GM23338 (cell line): ENCODE results near the gene KCNN2. TPM values are rescaled to one million over a fixed set of nuclear protein-coding genes. Genes with fewer than 3 reads are reported as not detected.
A peak's percentile ranks its signal among the peaks of the same experiment; 100 is the strongest.

Source experiments
- ATAC-seq: fragments of 200-7000 bp; cut with Tn5 transposase; 3 replicates; pipeline ENCODE4 v1.9.1; 2020
- DNase-seq: peaks from one replicate; pipeline ENCODE4 v3.0.0-alpha.2; 2015; ENCODE audit warnings: low spot score
- H2AFZ ChIP-seq: fragments of 200-600 bp; sonication (generic); 2 replicates; pipeline ENCODE4 v1.8.0; 2016; ENCODE audit warnings: antibody characterized with exemption, mild to moderate bottlenecking, moderate library complexity
- H3F3A ChIP-seq: fragments of 200-600 bp; sonication (generic); replicated peaks from 2 replicates; pipeline ENCODE4 v1.8.0; 2017; ENCODE audit warnings: antibody characterized with exemption, mixed run types, low read depth
- H3K27ac ChIP-seq: fragments of 200-600 bp; sonication (generic); 2 replicates; pipeline ENCODE4 v1.6.1; 2016; ENCODE audit warnings: low read depth
- H3K27me3 ChIP-seq: fragments of 200-600 bp; sonication (generic); 2 replicates; pipeline ENCODE4 v1.8.0; 2016; ENCODE audit warnings: mild to moderate bottlenecking, mixed run types, moderate library complexity; ENCODE audit not compliant: insufficient read depth
- H3K36me3 ChIP-seq: fragments of 200-600 bp; sonication (generic); 2 replicates; pipeline ENCODE4 v1.8.0; 2016; ENCODE audit warnings: mild to moderate bottlenecking; ENCODE audit not compliant: insufficient read depth
- H3K4me1 ChIP-seq: fragments of 200-600 bp; sonication (generic); 2 replicates; pipeline ENCODE4 v1.8.0; 2016; ENCODE audit warnings: mild to moderate bottlenecking, moderate library complexity; ENCODE audit not compliant: insufficient read depth
- H3K4me2 ChIP-seq: fragments of 200-600 bp; sonication (generic); 2 replicates; pipeline ENCODE4 v1.7.1; 2017; ENCODE audit warnings: mixed run types
- H3K4me3 ChIP-seq: fragments of 200-600 bp; sonication (generic); 2 replicates; pipeline ENCODE4 v1.6.1; 2016; ENCODE audit warnings: mixed run types
- H3K79me2 ChIP-seq: fragments of 200-600 bp; sonication (generic); replicated peaks from 2 replicates; pipeline ENCODE4 v1.8.0; 2017; ENCODE audit warnings: mild to moderate bottlenecking; ENCODE audit not compliant: insufficient read depth
- H3K9me2 ChIP-seq: fragments of 200-600 bp; sonication (generic); 2 replicates; pipeline ENCODE4 v1.8.0; 2017; ENCODE audit not compliant: insufficient read depth
- H4K20me1 ChIP-seq: fragments of 200-600 bp; sonication (generic); replicated peaks from 2 replicates; pipeline ENCODE4 v1.8.0; 2017; ENCODE audit warnings: mild to moderate bottlenecking; ENCODE audit not compliant: insufficient read depth
- H3K27ac Mint-ChIP-seq: 2 replicates; pipeline ENCODE4 v1.8.0; 2020; ENCODE audit warnings: inconsistent platforms, mild to moderate bottlenecking, moderate library complexity, mixed read lengths
- H3K27me3 Mint-ChIP-seq: 3 replicates; pipeline ENCODE4 v1.8.0; 2022; ENCODE audit warnings: low read depth, mild to moderate bottlenecking, moderate library complexity, mixed read lengths, inconsistent platforms; ENCODE audit not compliant: insufficient read depth, poor library complexity
- H3K36me3 Mint-ChIP-seq: 3 replicates; pipeline ENCODE4 v1.8.0; 2021; ENCODE audit warnings: low read depth, mild to moderate bottlenecking, inconsistent platforms, moderate library complexity, mixed read lengths
- H3K4me1 Mint-ChIP-seq: 3 replicates; pipeline ENCODE4 v1.8.0; 2020; ENCODE audit warnings: mild to moderate bottlenecking, inconsistent platforms, mixed read lengths
- H3K4me3 Mint-ChIP-seq: 3 replicates; pipeline ENCODE4 v1.8.0; 2021; ENCODE audit warnings: moderate library complexity, mild to moderate bottlenecking, inconsistent platforms, mixed read lengths
- H3K9me3 Mint-ChIP-seq: 3 replicates; pipeline ENCODE4 v1.8.0; 2020; ENCODE audit warnings: moderate library complexity, mild to moderate bottlenecking, inconsistent platforms, mixed read lengths
- CTCF ChIP-seq, 2 experiments: fragments of 200-600 bp in 1 of 2; sonication (generic) in 1 of 2; conservative IDR thresholded peaks; 2 replicates each; pipeline versions ENCODE4 v1.5.1 to v1.6.1; 2016 to 2017; ENCODE audit warnings: antibody characterized with exemption in 2 of 2, low read depth in 2 of 2, mild to moderate bottlenecking in 2 of 2, moderate library complexity in 1 of 2
- ETS1 ChIP-seq: IDR thresholded peaks from 2 replicates; pipeline ENCODE4 v1.6.1; 2016; ENCODE audit warnings: antibody characterized with exemption
- EZH2 ChIP-seq: fragments of 200-600 bp; sonication (generic); IDR thresholded peaks from one replicate; pipeline ENCODE4 v1.8.0; 2017; ENCODE audit warnings: antibody characterized with exemption, mild to moderate bottlenecking, low read depth; ENCODE audit not compliant: unreplicated experiment
- EZH2phosphoT487 ChIP-seq: fragments of 200-600 bp; sonication (generic); IDR thresholded peaks from one replicate; pipeline ENCODE4 v1.8.1; 2018; ENCODE audit warnings: antibody characterized with exemption; ENCODE audit not compliant: unreplicated experiment
- POLR2AphosphoS5 ChIP-seq: IDR thresholded peaks from 2 replicates; pipeline ENCODE4 v1.6.1; 2016; ENCODE audit warnings: antibody characterized with exemption, low read depth
- ZNF114 ChIP-seq: fragments of 250-450 bp; sonication (Bioruptor Pico); IDR thresholded peaks from 2 replicates; pipeline ENCODE4 v1.5.0; 2020; ENCODE audit warnings: mild to moderate bottlenecking, moderate library complexity
- ZNF462 ChIP-seq: fragments of 250-450 bp; sonication (Bioruptor Pico); IDR thresholded peaks from 2 replicates; pipeline ENCODE4 v1.5.0; 2020; ENCODE audit warnings: mild to moderate bottlenecking, moderate library complexity
- polyA plus RNA-seq: library from polyadenylated mRNA; unstranded; fragments of >200 nt; fragmentation: Nextera tagmentation; extraction: Ambion mirVana; gene quantifications from 2 replicates; pipeline ENCODE4 v1.2.1, GENCODE V29; 2016
- total RNA-seq: library from RNA; depleted of rRNA; stranded (reverse); fragments of >200 nt; shearing (Covaris generic); gene quantifications from 2 replicates; pipeline ENCODE4 v1.2.3, GENCODE V29; 2014
- TF ChIP-seq, protein P1 (sequence below): IDR thresholded peaks from one replicate; pipeline ENCODE4 v1.6.1; 2018; ENCODE audit warnings: antibody characterized with exemption; ENCODE audit not compliant: unreplicated experiment

The KCNN2 gene
- total and polyA plus RNA-seq, 2 experiments from 2014 or later = 14.7 to 15.9 TPM

- no peak for TF ChIP-seq ZNF462 (CRISPR knock-in tag)
These were observed 138.9 kb downstream of the KCNN2 start (continued) for GRCh38 chr5:114500756-114501155.

DNA sequence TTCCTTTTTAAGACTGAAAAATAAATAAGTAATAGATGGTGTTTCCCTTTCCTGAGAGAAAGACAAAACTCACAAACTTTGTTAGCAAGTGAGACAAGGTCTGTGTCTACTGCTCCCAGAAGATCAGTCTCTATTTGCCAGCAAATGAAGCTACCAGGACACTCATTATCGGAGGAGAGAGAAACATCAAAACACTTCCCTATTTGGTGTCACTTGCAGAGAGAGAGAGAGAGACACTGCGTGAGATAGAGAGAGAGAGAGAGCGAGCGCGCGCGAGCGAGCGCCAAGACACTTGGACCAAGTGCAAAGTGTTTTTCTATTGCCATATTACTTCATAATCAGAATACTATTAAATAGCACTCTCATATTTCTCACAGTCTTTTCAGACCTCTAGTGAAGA is 142.7 kb downstream of the KCNN2 start:
- no peak overlapping the region for H2AFZ ChIP-seq
- H3K4me1 ChIP-seq = peaks cover 5% of the 10 kb centered on the region; the same call in 1 of the 2 replicates
- H3K27me3 Mint-ChIP-seq = no peaks in the 10 kb centered on the region

DNA sequence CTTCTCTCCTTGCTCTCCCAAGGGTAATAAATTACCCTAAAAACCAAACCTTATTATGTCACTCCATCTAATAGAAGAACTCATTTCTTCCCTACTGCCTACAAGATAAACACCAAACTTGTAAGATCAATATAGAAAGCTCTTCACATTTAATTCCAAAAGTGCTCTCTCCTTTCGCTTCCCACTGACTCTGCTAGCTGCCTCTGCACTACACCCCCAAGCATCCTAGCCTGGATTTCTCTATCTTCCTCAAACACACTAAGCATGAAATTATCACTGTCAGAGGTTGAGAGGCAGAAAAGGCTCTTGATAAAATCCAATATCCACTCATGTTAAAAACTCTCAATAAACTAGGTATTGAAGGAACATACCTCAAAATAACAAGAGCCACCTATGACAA is 162.4 kb downstream of the KCNN2 start:
- H3K27me3 ChIP-seq = no peaks in the 10 kb centered on the region
- H3K4me3 ChIP-seq = no peak overlapping the region
- ATAC-seq (no peak), DNase-seq (no peak)
- no peak overlapping the region for H3K4me2 ChIP-seq
- no peaks in the 10 kb centered on the region for H3K9me2 ChIP-seq
- H2AFZ ChIP-seq = no peak overlapping the region
- Mint-ChIP-seq H3K27ac (no peak overlapping the region), H3K4me1 (no peaks in the 10 kb centered on the region), H3K9me3 (no peaks in the 10 kb centered on the region), H3K27me3 (no peaks in the 10 kb centered on the region), H3K36me3 (no peaks in the 10 kb centered on the region), H3K4me3 (no peak overlapping the region)
- H3K79me2 ChIP-seq = no peaks in the 10 kb centered on the region
- no peaks in the 10 kb centered on the region for H4K20me1 ChIP-seq
- no peaks in the 10 kb centered on the region for H3K4me1 ChIP-seq
- no peaks in the 10 kb centered on the region for H3F3A ChIP-seq
- no peak overlapping the region for H3K27ac ChIP-seq
- no peaks in the 10 kb centered on the region for H3K36me3 ChIP-seq
- no peak for TF ChIP-seq CTCF (conservative IDR thresholded peaks at IDR 0.05; ENCODE audit: low read depth in 2 of 2)
- TF ChIP-seq EZH2phosphoT487 = no peak
- TF ChIP-seq ZNF114 (CRISPR knock-in tag) = no peak
- TF ChIP-seq POLR2AphosphoS5 = no peak
- TF ChIP-seq, protein P1, sequence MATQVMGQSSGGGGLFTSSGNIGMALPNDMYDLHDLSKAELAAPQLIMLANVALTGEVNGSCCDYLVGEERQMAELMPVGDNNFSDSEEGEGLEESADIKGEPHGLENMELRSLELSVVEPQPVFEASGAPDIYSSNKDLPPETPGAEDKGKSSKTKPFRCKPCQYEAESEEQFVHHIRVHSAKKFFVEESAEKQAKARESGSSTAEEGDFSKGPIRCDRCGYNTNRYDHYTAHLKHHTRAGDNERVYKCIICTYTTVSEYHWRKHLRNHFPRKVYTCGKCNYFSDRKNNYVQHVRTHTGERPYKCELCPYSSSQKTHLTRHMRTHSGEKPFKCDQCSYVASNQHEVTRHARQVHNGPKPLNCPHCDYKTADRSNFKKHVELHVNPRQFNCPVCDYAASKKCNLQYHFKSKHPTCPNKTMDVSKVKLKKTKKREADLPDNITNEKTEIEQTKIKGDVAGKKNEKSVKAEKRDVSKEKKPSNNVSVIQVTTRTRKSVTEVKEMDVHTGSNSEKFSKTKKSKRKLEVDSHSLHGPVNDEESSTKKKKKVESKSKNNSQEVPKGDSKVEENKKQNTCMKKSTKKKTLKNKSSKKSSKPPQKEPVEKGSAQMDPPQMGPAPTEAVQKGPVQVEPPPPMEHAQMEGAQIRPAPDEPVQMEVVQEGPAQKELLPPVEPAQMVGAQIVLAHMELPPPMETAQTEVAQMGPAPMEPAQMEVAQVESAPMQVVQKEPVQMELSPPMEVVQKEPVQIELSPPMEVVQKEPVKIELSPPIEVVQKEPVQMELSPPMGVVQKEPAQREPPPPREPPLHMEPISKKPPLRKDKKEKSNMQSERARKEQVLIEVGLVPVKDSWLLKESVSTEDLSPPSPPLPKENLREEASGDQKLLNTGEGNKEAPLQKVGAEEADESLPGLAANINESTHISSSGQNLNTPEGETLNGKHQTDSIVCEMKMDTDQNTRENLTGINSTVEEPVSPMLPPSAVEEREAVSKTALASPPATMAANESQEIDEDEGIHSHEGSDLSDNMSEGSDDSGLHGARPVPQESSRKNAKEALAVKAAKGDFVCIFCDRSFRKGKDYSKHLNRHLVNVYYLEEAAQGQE = no peak
- no peak for TF ChIP-seq ETS1

More for the DNA sequence above, 142.7 kb downstream of the KCNN2 start:
- Histone ChIP-seq H3K4me3 (no peak overlapping the region), H3K9me2 (no peaks in the 10 kb centered on the region), H3K36me3 (no peaks in the 10 kb centered on the region), H3K79me2 (no peaks in the 10 kb centered on the region), H3F3A (no peaks in the 10 kb centered on the region), H3K27me3 (no peaks in the 10 kb centered on the region), H3K4me2 (no peak overlapping the region), H3K27ac (no peak overlapping the region), H4K20me1 (no peaks in the 10 kb centered on the region)
- no peaks in the 10 kb centered on the region for H3K36me3 Mint-ChIP-seq
- no peaks in the 10 kb centered on the region for H3K9me3 Mint-ChIP-seq
- no peak overlapping the region for H3K27ac Mint-ChIP-seq
- peaks cover 5% of the 10 kb centered on the region for H3K4me1 Mint-ChIP-seq
- H3K4me3 Mint-ChIP-seq = no peak overlapping the region
- DNase-seq = no peak
- no peak for TF ChIP-seq EZH2
- peak; percentile 32; the same call in 2 of the 3 replicates for ATAC-seq
